GM12878 (cell line): Measurements from ENCODE around the gene CDH2. TPM values are rescaled to one million over a fixed set of nuclear protein-coding genes. Genes with fewer than 3 reads are reported as not detected.

Source experiments
- ATAC-seq: fragments of 200-7000 bp; cut with Tn5 transposase; 3 replicates; pipeline ENCODE4 v1.9.1; 2020; ENCODE audit warnings: mild to moderate bottlenecking, moderate library complexity
- BruUV-seq: library from RNA; stranded (reverse); fragments of 400-500 nt; replicated peaks from 2 replicates; lab custom pipeline; 2021; lab: Mats Ljungman, UMichigan
- CTCF ChIA-PET: fragments of 300-600 bp; sonication (Branson Sonifier 250); formaldehyde crosslinking; extraction: SDS; loops from one replicate; lab custom pipeline; 2021; ENCODE audit warnings: inconsistent platforms; lab: Yijun Ruan, JAX
- POLR2A ChIA-PET: fragments of 350-600 bp; formaldehyde crosslinking; extraction: SDS; loops from one replicate; lab custom pipeline; 2021; ENCODE audit warnings: inconsistent platforms; lab: Charles Lee
- RAD21 ChIA-PET: fragments of 300-600 bp; sonication (Branson Sonifier 250); formaldehyde crosslinking; loops from one replicate; lab custom pipeline; 2023; ENCODE audit warnings: antibody characterized with exemption; ENCODE audit not compliant: unreplicated experiment; lab: Charles Lee
- SMC1A ChIA-PET: fragments of 300-600 bp; sonication (Branson Sonifier 250); formaldehyde crosslinking; loops from one replicate; lab custom pipeline; 2023; ENCODE audit not compliant: unreplicated experiment, uncharacterized antibody; lab: Charles Lee
- DNase-seq: peaks from one replicate; pipeline ENCODE4 v3.0.0-alpha.2; 2011; ENCODE audit warnings: low read depth, low spot score
- FAIRE-seq: peaks from 3 replicates; lab custom pipeline; 2011; peaks lifted over from hg19 to GRCh38; lab: Jason Lieb, UNC
- H2AFZ ChIP-seq: 2 replicates; pipeline ENCODE4 v1.6.0; 2011; ENCODE audit warnings: low read depth, low read length, control low read depth; ENCODE audit not compliant: control insufficient read depth
- H3K27ac ChIP-seq: 2 replicates; pipeline ENCODE4 v1.5.1; 2011; ENCODE audit warnings: control low read depth; ENCODE audit not compliant: control insufficient read depth, insufficient read depth
- H3K27me3 ChIP-seq, 2 experiments: replicated peaks in 1 of 2; 2 replicates each; pipeline versions ENCODE4 v1.6.0 to v1.6.1; 2011; ENCODE audit warnings: low read length in 1 of 2; ENCODE audit not compliant: control insufficient read depth in 2 of 2, insufficient read depth in 2 of 2
- H3K36me3 ChIP-seq, 2 experiments: 2 replicates each; pipeline ENCODE4 v1.5.1; 2011; ENCODE audit warnings: low read length in 1 of 2; ENCODE audit not compliant: control insufficient read depth in 2 of 2, insufficient read depth in 2 of 2
- H3K4me1 ChIP-seq: 2 replicates; pipeline ENCODE4 v1.6.1; 2011; ENCODE audit warnings: mild to moderate bottlenecking, low read length, moderate library complexity, mixed read lengths; ENCODE audit not compliant: control insufficient read depth, insufficient read depth
- H3K4me2 ChIP-seq: 2 replicates; pipeline ENCODE4 v1.6.0; 2011; ENCODE audit warnings: control low read depth; ENCODE audit not compliant: control insufficient read depth, insufficient read depth
- H3K4me3 ChIP-seq: fragments of 200-600 bp; sonication (generic); 2 replicates; pipeline ENCODE4 v1.5.1; 2016
- H3K79me2 ChIP-seq: 2 replicates; pipeline ENCODE4 v1.6.0; 2011; ENCODE audit warnings: low read length; ENCODE audit not compliant: control insufficient read depth, insufficient read depth
- H3K9ac ChIP-seq: 2 replicates; pipeline ENCODE4 v1.8.0; 2011; ENCODE audit warnings: low read length, control low read depth, mixed read lengths; ENCODE audit not compliant: control insufficient read depth, insufficient read depth
- H3K9me3 ChIP-seq: replicated peaks from 3 replicates; pipeline ENCODE4 v1.5.1; 2011; ENCODE audit warnings: mild to moderate bottlenecking, low read length; ENCODE audit not compliant: control insufficient read depth, insufficient read depth
- H4K20me1 ChIP-seq: 2 replicates; pipeline ENCODE4 v1.6.0; 2011; ENCODE audit not compliant: control insufficient read depth, insufficient read depth
- ATF7 ChIP-seq: fragments of 450-650 bp; IDR thresholded peaks from 2 replicates; pipeline ENCODE4 v1.6.1; 2016; ENCODE audit warnings: low read depth, mild to moderate bottlenecking
- BMI1 ChIP-seq: fragments of 450-650 bp; IDR thresholded peaks from 2 replicates; pipeline ENCODE4 v1.6.1; 2016; ENCODE audit warnings: mild to moderate bottlenecking, moderate library complexity, borderline replicate concordance
- CUX1 ChIP-seq: IDR thresholded peaks from 2 replicates; pipeline ENCODE4 v1.6.1; 2012; ENCODE audit warnings: improper control_type of control experiment, low read depth, low read length; ENCODE audit not compliant: insufficient replicate concordance
- EZH2 ChIP-seq: IDR thresholded peaks from 2 replicates; pipeline ENCODE4 v1.6.1; 2012; ENCODE audit warnings: low read depth, mild to moderate bottlenecking, control low read depth, inconsistent platforms, low read length, borderline replicate concordance; ENCODE audit not compliant: control insufficient read depth
- GABPA ChIP-seq: IDR thresholded peaks from 2 replicates; pipeline ENCODE4 v1.6.1; 2014; ENCODE audit warnings: antibody characterized with exemption, low read depth, mild to moderate bottlenecking, inconsistent platforms
- GATAD2B ChIP-seq: fragments of 450-650 bp; conservative IDR thresholded peaks from 2 replicates; pipeline ENCODE4 v1.6.1; 2017; ENCODE audit warnings: low read depth, mild to moderate bottlenecking, moderate library complexity
- HDAC6 ChIP-seq: fragments of 200-600 bp; sonication (generic); IDR thresholded peaks from one replicate; pipeline ENCODE4 v1.8.0; 2017; ENCODE audit warnings: antibody characterized with exemption; ENCODE audit not compliant: unreplicated experiment
- KDM1A ChIP-seq: fragments of 200-600 bp; sonication (generic); IDR thresholded peaks from 2 replicates; pipeline ENCODE4 v1.6.1; 2016; ENCODE audit warnings: borderline replicate concordance
- NR2C1 ChIP-seq: fragments of 450-650 bp; IDR thresholded peaks from 2 replicates; pipeline ENCODE4 v1.6.1; 2017; ENCODE audit warnings: antibody characterized with exemption, mild to moderate bottlenecking, moderate library complexity
- PKNOX1 ChIP-seq: fragments of 450-650 bp; IDR thresholded peaks from 2 replicates; pipeline ENCODE4 v1.6.1; 2016; ENCODE audit warnings: mild to moderate bottlenecking
- POLR2A ChIP-seq: IDR thresholded peaks from 2 replicates; pipeline ENCODE4 v1.6.1; 2011; ENCODE audit warnings: low read depth, mild to moderate bottlenecking, low read length
- RAD51 ChIP-seq: fragments of 450-650 bp; IDR thresholded peaks from 2 replicates; pipeline ENCODE4 v1.6.1; 2016; ENCODE audit warnings: moderate library complexity, mild to moderate bottlenecking, inconsistent platforms
- SKIL ChIP-seq: fragments of 450-650 bp; IDR thresholded peaks from 2 replicates; pipeline ENCODE4 v1.6.1; 2017; ENCODE audit warnings: mild to moderate bottlenecking, low read depth, inconsistent platforms; ENCODE audit not compliant: poor library complexity, severe bottlenecking
- SREBF1 ChIP-seq: IDR thresholded peaks from 2 replicates; pipeline ENCODE4 v1.6.1; 2012; ENCODE audit warnings: mild to moderate bottlenecking, low read length
- TCF12 ChIP-seq: IDR thresholded peaks from 2 replicates; pipeline ENCODE4 v1.6.1; 2011; ENCODE audit warnings: low read depth, mild to moderate bottlenecking, low read length
- USF2 ChIP-seq: IDR thresholded peaks from 2 replicates; pipeline ENCODE4 v1.6.1; 2011; ENCODE audit warnings: low read depth, low read length, improper control_type of control experiment, borderline replicate concordance
- ZNF274 ChIP-seq: IDR thresholded peaks from one replicate; pipeline ENCODE4 v1.8.0; 2011; ENCODE audit not compliant: insufficient read length, insufficient read depth
- WGBS: methylation state at CpG from one replicate; pipeline ENCODE4 v1.1.6; 2016; ENCODE audit warnings: low lambda C conversion rate; ENCODE audit not compliant: insufficient replicate concordance, insufficient coverage; ENCODE audit errors: missing lambda C conversion rate; 5-methylcytosine and 5-hydroxymethylcytosine counted together
- in situ Hi-C: fragments of 300-500 bp; cut with MboI; formaldehyde crosslinking; loops from 9 replicates; pipeline ENCODE4 v1.14.3; 2018; ENCODE audit warnings: mixed read lengths
- intact Hi-C: fragments of 100-400 bp; cut with micrococcal nuclease; formaldehyde crosslinking; loops from one replicate; pipeline ENCODE4 v1.14.2; 2022; ENCODE audit not compliant: unreplicated experiment
- polyA plus RNA-seq, 11 experiments: library from polyadenylated mRNA; depleted of rRNA in 4 of 11; unstranded in 6 of 11; stranded (reverse) in 5 of 11; fragments of >200 nt; fragmentation: Nextera tagmentation in 4 of 11; fragmentation: Illumina TruSeq in 1 of 11; extraction: Ambion mirVana in 4 of 11; extraction: Trizol in 1 of 11; gene quantifications; 1 replicate in 1 of 11; 2 replicates in 10 of 11; pipeline versions ENCODE4 v1.2.1 to v1.2.3, GENCODE V29; 2011 to 2016; ENCODE audit warnings: inconsistent platforms in 2 of 11, missing spikeins in 2 of 11, low read depth in 1 of 11
- total RNA-seq, 4 experiments: library from RNA; depleted of rRNA in 3 of 4; stranded (reverse); fragments of >200 nt in 3 of 4; fragmentation: Illumina TruSeq in 1 of 4; extraction: Trizol in 1 of 4; gene quantifications; 2 replicates each; pipeline versions ENCODE4 v1.2.1 to v1.2.3, GENCODE V29; 2013 to 2021

The CDH2 gene
- total and polyA plus RNA-seq, 10 of the 15 experiments (the other 5 are each of a cell fraction or from before 2014, with no cell fraction given), result 0.01 to 0.25 (median 0.06) TPM; not detected in 4

GRCh38 chr18:27996801-27997272 is 180.1 kb downstream of the CDH2 start:
- Histone ChIP-seq H3K4me3 (no peak overlapping the region), H3K9ac (no peak overlapping the region), H4K20me1 (no peaks in the 10 kb centered on the region), H3K4me2 (no peak overlapping the region), H3K36me3 (no peaks in the 10 kb centered on the region), H3K4me1 (no peaks in the 10 kb centered on the region), H3K79me2 (no peaks in the 10 kb centered on the region), H3K27ac (no peak overlapping the region), H3K9me3 (no peaks in the 10 kb centered on the region), H2AFZ (no peak overlapping the region), H3K27me3 (no peaks in the 10 kb centered on the region)
- POLR2A ChIA-PET, result no interaction called here
- BruUV-seq, result no TSS peak
- SMC1A ChIA-PET, result no interaction called here
- DNase-seq (no peak), ATAC-seq (no peak), FAIRE-seq (no peak)
- CTCF ChIA-PET, result no interaction called here
- RAD21 ChIA-PET, result no interaction called here
- in situ Hi-C loops (no loop called here), intact Hi-C loops (no loop called here)
- 40% methylated on average over 3 of the region's 3 CpGs for whole genome bisulfite sequencing
- TF ChIP-seq GABPA, result no peak
- TF ChIP-seq SREBF1, result no peak
- no peak for TF ChIP-seq PKNOX1
- TF ChIP-seq ZNF274, result no peak
- no peak for TF ChIP-seq BMI1
- TF ChIP-seq USF2, result no peak
- TF ChIP-seq HDAC6, result no peak
- no peak for TF ChIP-seq NR2C1
- TF ChIP-seq TCF12, result no peak
- TF ChIP-seq GATAD2B, result no peak
- no peak for TF ChIP-seq SKIL
- TF ChIP-seq KDM1A, result no peak
- TF ChIP-seq RAD51, result no peak
- TF ChIP-seq ATF7, result no peak
- no peak for TF ChIP-seq CUX1
- TF ChIP-seq EZH2, result no peak
- TF ChIP-seq POLR2A, result no peak
